Activated CD8-positive, alpha-beta T cell treated with anti-CD3 and anti-CD28 coated beads, Interleukin-2, amount 10 ng/mL, durations not matched to agents 7 days and 5 days (primary cell): ENCODE data around the gene GSK3B. TPM values are rescaled to one million over a fixed set of nuclear protein-coding genes. Genes with fewer than 3 reads are reported as not detected.
"Not testable (repeated sequence)": the region's sequence is repeated elsewhere in the genome, so short reads cannot be mapped to it uniquely, and the experiment has no call there.

ENCODE experiments used
- ATAC-seq: fragments of 150-1000 bp; cut with Tn5 transposase; one replicate; pipeline ENCODE4 v1.10.0; 2021; ENCODE audit warnings: moderate library complexity
- CTCF ChIA-PET: fragments of 350-600 bp; sonication (Branson Sonifier 250); formaldehyde crosslinking; loops from one replicate; lab custom pipeline; 2021; ENCODE audit warnings: antibody characterized with exemption; lab: Charles Lee
- POLR2A ChIA-PET: fragments of 350-600 bp; sonication (Branson Sonifier 250); formaldehyde crosslinking; loops from one replicate; lab custom pipeline; 2021; ENCODE audit warnings: antibody characterized with exemption; lab: Charles Lee
- DNase-seq: peaks from one replicate; pipeline ENCODE4 v3.0.0-alpha.2; 2020
- H3K27ac Mint-ChIP-seq: one replicate; pipeline ENCODE4 v1.8.0; 2021; ENCODE audit warnings: mild to moderate bottlenecking, mixed read lengths
- H3K27me3 Mint-ChIP-seq: one replicate; pipeline ENCODE4 v1.8.0; 2021; ENCODE audit warnings: low read depth, mixed read lengths
- H3K36me3 Mint-ChIP-seq: one replicate; pipeline ENCODE4 v1.8.0; 2021; ENCODE audit warnings: low read depth, mixed read lengths
- H3K4me1 Mint-ChIP-seq: one replicate; pipeline ENCODE4 v1.8.0; 2021; ENCODE audit warnings: low read depth, mixed read lengths
- H3K4me3 Mint-ChIP-seq: one replicate; pipeline ENCODE4 v1.8.0; 2021; ENCODE audit warnings: mild to moderate bottlenecking, mixed read lengths
- H3K9me3 Mint-ChIP-seq: one replicate; pipeline ENCODE4 v1.8.0; 2022; ENCODE audit warnings: mixed read lengths; ENCODE audit not compliant: insufficient read depth
- total RNA-seq, 2 experiments: library from RNA; stranded (reverse); gene quantifications; one replicate each; pipeline ENCODE4 v1.2.3, GENCODE V29; 2021

Gene GSK3B
- total RNA-seq, 2 experiments from 2014 or later, result 40.0 to 43.0 TPM

DNA sequence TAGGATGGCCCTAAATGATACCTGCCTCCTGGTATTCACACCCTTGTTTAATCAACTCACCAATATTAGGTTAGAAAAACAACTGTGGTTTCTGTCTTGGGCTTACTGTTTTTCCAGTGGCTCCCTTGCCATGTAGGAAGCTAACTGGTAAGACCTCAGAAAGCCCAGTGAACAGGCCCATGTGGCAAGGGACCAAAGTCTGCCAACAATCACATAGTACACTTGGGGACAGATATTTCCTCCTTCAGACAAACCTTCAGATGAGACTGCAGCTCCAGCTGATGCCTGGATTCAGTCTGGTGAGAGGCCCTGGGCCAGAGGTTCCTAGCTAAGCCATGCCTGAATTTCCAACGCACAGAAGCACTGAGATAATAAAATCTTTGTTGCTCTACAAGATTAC, 96.1 kb downstream of the GSK3B start:
- CTCF ChIA-PET, result no interaction called here
- Mint-ChIP-seq H3K36me3 (peaks cover 45% of the 10 kb centered on the region), H3K27ac (no peak overlapping the region), H3K4me1 (no peaks in the 10 kb centered on the region), H3K27me3 (no peaks in the 10 kb centered on the region), H3K4me3 (no peak overlapping the region), H3K9me3 (peaks cover 5% of the 10 kb centered on the region)
- ATAC-seq (no peak), DNase-seq (no peak)
- POLR2A ChIA-PET, result interaction anchor here (0.7 kb wide), 1 partner anchor 12 kb away, joined by 3 read pairs; no protein-coding TSS in a partner anchor

GRCh38 chr3:119990888-119991287, 103.4 kb downstream of the GSK3B start:
- H3K27me3 Mint-ChIP-seq, result no peaks in the 10 kb centered on the region
- no peak for DNase-seq
- CTCF ChIA-PET, result interaction anchor here (0.7 kb wide), 1 partner anchor 11 kb away, joined by 3 read pairs; no protein-coding TSS in a partner anchor
- peaks cover 30% of the 10 kb centered on the region for H3K36me3 Mint-ChIP-seq
- H3K9me3 Mint-ChIP-seq, result peaks cover 5% of the 10 kb centered on the region
- no peak for ATAC-seq
- POLR2A ChIA-PET, result no interaction called here
- H3K4me1 Mint-ChIP-seq, result peaks cover 6% of the 10 kb centered on the region
- no peak overlapping the region for H3K27ac Mint-ChIP-seq
- H3K4me3 Mint-ChIP-seq, result no peak overlapping the region

GRCh38 chr3:119989981-119990655, 104.1 kb downstream of the GSK3B start:
- H3K36me3 Mint-ChIP-seq, result peaks cover 37% of the 10 kb centered on the region
- peaks cover 5% of the 10 kb centered on the region for H3K9me3 Mint-ChIP-seq
- H3K27me3 Mint-ChIP-seq, result no peaks in the 10 kb centered on the region
- ChIA-PET POLR2A (no interaction called here), CTCF (no interaction called here)
- no peak for ATAC-seq
- H3K4me1 Mint-ChIP-seq, result peaks cover 6% of the 10 kb centered on the region
- DNase-seq, result no peak
- no peak overlapping the region for H3K4me3 Mint-ChIP-seq
- H3K27ac Mint-ChIP-seq, result no peak overlapping the region

- H3K4me3 Mint-ChIP-seq, DNase-seq, ATAC-seq, POLR2A ChIA-PET, H3K27ac Mint-ChIP-seq, H3K4me1 Mint-ChIP-seq, CTCF ChIA-PET, H3K27me3 Mint-ChIP-seq: not testable (repeated sequence)
- Mint-ChIP-seq H3K36me3 (peaks cover 58% of the 10 kb centered on the region), H3K9me3 (peaks cover 13% of the 10 kb centered on the region)
Measured at GRCh38 chr3:119986812-119987211, 107.4 kb downstream of the GSK3B start.

DNA sequence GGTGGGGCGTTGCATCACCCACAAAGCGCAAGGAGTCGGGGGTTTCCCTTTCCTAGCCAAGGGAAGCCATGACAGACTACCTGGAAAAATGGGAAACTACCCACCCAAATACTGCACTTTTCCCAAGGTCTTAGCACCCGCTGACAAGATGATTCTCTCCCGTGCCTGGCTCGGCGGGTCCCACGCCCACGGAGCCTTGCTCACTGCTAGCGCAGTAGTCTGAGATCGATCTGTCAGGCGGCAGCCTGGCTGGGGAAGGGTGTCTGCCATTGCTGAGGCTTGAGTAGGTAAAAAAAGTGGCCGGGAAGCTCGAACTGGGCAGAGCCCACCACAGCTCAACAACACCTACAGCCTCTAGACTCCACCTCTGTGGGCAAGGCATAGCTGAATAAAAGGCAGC, 112.9 kb downstream of the GSK3B start:
- ChIA-PET POLR2A (no interaction called here), CTCF (no interaction called here)
- no peaks in the 10 kb centered on the region for H3K4me1 Mint-ChIP-seq
- peaks cover 10% of the 10 kb centered on the region for H3K9me3 Mint-ChIP-seq
- H3K27me3 Mint-ChIP-seq, result no peaks in the 10 kb centered on the region
- no peak overlapping the region for H3K27ac Mint-ChIP-seq
- no peak overlapping the region for H3K4me3 Mint-ChIP-seq
- peaks cover 71% of the 10 kb centered on the region for H3K36me3 Mint-ChIP-seq
- ATAC-seq (no peak), DNase-seq (no peak)

GRCh38 chr3:119978554-119979208, 115.6 kb downstream of the GSK3B start:
- CTCF ChIA-PET, result no interaction called here
- Mint-ChIP-seq H3K9me3 (peaks cover 5% of the 10 kb centered on the region), H3K4me3 (no peak overlapping the region)

GRCh38 chr3:119977353-119977752, 116.9 kb downstream of the GSK3B start:
- peaks cover 4% of the 10 kb centered on the region for H3K9me3 Mint-ChIP-seq
- H3K36me3 Mint-ChIP-seq, result peaks cover 48% of the 10 kb centered on the region
- no peak overlapping the region for H3K4me3 Mint-ChIP-seq
- no peaks in the 10 kb centered on the region for H3K27me3 Mint-ChIP-seq
- DNase-seq (no peak), ATAC-seq (no peak)
- H3K4me1 Mint-ChIP-seq, result peaks cover 1% of the 10 kb centered on the region
- ChIA-PET POLR2A (no interaction called here), CTCF (no interaction called here)
- H3K27ac Mint-ChIP-seq, result no peak overlapping the region

More at GRCh38 chr3:119978554-119979208, 115.6 kb downstream of the GSK3B start:
- H3K27me3 Mint-ChIP-seq, result no peaks in the 10 kb centered on the region
- POLR2A ChIA-PET, result interaction anchor here (0.6 kb wide), 1 partner anchor 59 kb away, joined by 4 read pairs; no protein-coding TSS in a partner anchor
- ATAC-seq (no peak), DNase-seq (no peak)
- H3K27ac Mint-ChIP-seq, result no peak overlapping the region
- H3K36me3 Mint-ChIP-seq, result peaks cover 51% of the 10 kb centered on the region
- H3K4me1 Mint-ChIP-seq, result peaks cover 1% of the 10 kb centered on the region

DNA sequence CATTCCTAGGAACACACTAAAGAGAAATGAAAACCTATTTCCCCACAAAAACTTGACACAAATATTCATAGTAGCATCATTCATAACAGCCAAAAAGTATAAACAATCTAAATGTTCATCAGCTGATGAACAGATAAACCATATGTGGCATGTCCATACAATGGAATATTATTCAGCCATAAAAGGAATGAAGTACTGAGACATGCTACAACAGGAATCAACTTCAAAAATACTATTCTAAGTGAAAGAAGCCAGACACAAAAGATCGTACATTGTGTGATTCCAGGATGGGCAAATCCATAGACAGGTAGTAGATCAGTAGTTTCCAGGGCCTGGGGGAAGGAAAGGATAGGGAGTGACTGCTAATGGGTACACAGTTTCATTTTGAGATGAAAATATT, 118.0 kb downstream of the GSK3B start:
- ATAC-seq (no peak), DNase-seq (no peak)
- peaks cover 1% of the 10 kb centered on the region for H3K4me1 Mint-ChIP-seq
- no peaks in the 10 kb centered on the region for H3K27me3 Mint-ChIP-seq
- H3K36me3 Mint-ChIP-seq, result peaks cover 43% of the 10 kb centered on the region
- ChIA-PET POLR2A (no interaction called here), CTCF (no interaction called here)
- no peak overlapping the region for H3K4me3 Mint-ChIP-seq
- H3K9me3 Mint-ChIP-seq, result peaks cover 7% of the 10 kb centered on the region
- no peak overlapping the region for H3K27ac Mint-ChIP-seq

GRCh38 chr3:119974656-119975055, 119.6 kb downstream of the GSK3B start:
- ChIA-PET POLR2A (no interaction called here), CTCF (no interaction called here)
- Mint-ChIP-seq H3K27ac (no peak overlapping the region), H3K4me3 (no peak overlapping the region), H3K9me3 (peaks cover 7% of the 10 kb centered on the region), H3K36me3 (peaks cover 41% of the 10 kb centered on the region), H3K4me1 (peaks cover 1% of the 10 kb centered on the region), H3K27me3 (no peaks in the 10 kb centered on the region)
- DNase-seq (no peak), ATAC-seq (no peak)

DNA sequence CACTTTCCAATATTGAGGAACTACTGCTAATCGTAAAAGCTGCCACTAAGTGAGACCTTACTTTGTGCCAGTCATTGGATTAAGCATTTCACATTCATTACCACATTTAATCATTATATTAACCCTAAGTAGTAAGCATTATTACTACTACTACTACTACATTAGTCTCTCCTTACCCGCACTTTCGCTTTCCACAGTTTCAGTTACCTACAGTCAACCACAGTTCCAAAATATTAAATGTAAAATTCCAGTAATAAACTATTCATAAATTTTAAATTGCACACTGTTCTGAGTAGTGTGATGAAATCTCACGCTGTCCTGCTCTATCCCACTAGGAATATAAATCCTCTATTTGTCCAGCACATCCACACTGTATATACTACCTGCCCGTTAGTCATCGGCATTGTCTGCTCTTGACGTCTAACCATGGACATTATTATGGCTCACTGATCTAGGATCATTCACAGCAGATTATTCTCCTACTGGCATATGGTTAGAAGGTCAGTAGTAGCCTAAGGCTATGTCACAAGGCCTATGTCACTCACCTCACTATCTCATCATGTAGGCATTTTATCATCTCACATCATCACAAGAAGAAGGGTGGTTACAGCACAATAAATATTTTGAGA, 121.1 kb downstream of the GSK3B start:
- no peak for ATAC-seq
- Mint-ChIP-seq H3K4me3 (no peak overlapping the region), H3K9me3 (peaks cover 7% of the 10 kb centered on the region), H3K27ac (no peak overlapping the region), H3K4me1 (peaks cover 1% of the 10 kb centered on the region), H3K36me3 (peaks cover 33% of the 10 kb centered on the region), H3K27me3 (no peaks in the 10 kb centered on the region)
- no peak for DNase-seq
- ChIA-PET POLR2A (no interaction called here), CTCF (no interaction called here)

- Mint-ChIP-seq H3K4me1 (peaks cover 1% of the 10 kb centered on the region), H3K27me3 (no peaks in the 10 kb centered on the region), H3K4me3 (no peak overlapping the region), H3K36me3 (peaks cover 22% of the 10 kb centered on the region), H3K9me3 (peaks cover 6% of the 10 kb centered on the region), H3K27ac (no peak overlapping the region)
- ChIA-PET CTCF (no interaction called here), POLR2A (no interaction called here)
- ATAC-seq (no peak), DNase-seq (no peak)
Measured at GRCh38 chr3:119969759-119970158, 124.5 kb downstream of the GSK3B start.
